ENCODE results near the gene PSMD9.
"Not testable (repeated sequence)": the region's sequence is repeated elsewhere in the genome, so short reads cannot be mapped to it uniquely, and the experiment has no call there.

PSMD9 gene

DNA sequence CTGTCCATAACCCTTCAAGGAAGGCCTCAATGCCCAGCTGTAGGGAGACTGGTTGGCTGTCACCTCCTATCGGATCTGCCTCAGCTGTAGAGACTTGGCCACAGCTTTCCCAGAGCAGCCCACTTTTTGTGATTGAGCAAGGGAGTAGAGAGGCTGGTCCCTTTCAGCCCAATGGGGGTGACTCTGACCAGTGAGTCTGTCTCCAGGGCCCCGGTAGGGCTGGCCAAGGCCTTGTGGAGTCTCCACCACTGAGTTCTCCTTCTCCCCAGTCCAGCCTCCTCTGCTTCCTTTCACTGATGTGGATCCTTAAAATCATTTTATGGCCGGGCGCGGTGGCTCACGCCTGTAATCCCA lies 15.4 kb upstream of the PSMD9 start:
- no peak for DNase-seq (ENCODE audit: low read depth)

DNA sequence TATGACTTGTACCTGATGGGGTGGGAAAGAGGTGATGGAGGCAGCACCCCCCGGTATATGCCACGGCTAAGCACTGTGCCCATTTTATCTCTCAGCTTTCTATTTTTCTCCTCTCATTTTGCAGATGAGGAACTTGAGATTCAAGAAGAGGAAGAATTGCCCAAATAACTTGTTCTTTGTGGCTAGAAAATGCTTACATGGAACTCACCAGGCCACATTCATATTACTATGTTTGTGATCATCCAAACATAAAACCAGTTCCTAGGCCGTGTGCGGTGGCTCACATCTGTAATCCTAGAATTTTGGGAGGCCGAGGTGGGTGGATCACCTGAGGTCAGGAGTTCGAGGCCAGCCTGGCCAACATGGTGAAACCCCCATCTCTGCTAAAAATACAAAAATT lies 14.5 kb upstream of the PSMD9 start:
- DNase-seq (ENCODE audit: low read depth): no peak

DNA sequence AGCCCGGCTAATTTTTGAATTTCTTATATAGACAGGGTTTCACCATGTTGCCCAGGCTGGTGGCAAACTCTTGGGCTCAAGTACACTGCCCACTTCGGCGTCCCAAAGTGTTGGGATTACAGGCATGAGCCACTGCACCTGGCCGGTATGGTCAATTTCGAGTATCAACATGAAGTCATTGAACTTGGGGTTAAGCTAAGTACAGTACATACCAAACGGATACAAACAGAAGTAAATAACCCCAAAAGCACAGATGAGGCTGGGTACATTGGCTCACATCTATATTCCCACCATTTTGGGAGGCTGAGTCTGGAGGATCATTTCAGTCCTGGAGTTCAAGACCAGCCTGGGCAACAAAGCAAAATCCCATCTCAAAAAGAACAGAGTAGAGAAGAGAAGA lies 13.0 kb upstream of the PSMD9 start:
- DNase-seq (ENCODE audit: low read depth): no peak

DNA sequence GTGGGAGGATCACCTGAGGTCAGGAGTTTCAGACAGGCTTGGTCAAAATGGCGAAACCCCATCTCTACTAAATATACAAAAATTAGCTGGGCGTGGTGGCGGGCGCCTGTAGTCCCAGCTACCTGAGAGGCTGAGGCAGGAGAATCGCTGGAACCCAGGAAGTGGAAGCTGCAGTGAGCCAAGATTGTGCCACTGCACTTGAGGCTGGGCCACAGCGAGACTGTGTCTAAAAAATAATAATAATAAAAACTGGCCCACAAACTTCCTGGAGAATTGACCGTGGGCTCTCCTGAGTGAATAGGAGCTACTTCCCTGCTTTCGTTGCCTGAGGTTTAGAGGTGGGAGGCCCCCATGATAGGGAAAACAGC lies 12.5 kb upstream of the PSMD9 start:
- DNase-seq (ENCODE audit: low read depth): not testable (repeated sequence)

DNA sequence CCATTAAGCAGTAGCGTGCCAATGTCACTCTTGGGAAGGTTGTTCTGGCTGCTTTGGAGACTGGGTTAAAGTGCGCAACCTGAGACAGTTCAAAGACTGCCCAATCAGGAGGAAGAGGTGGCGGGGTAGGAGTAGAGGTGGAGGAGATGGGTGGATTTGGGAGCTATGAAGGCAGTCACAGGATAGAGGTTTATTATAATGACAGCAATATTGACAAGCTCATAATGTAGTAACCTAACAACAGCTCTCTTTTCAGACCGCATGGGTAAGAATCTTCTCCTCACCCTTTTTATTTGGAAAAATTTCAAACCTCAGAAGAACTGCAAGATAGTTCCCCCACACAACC lies 5.3 kb upstream of the PSMD9 start:
- no peak for DNase-seq (ENCODE audit: low read depth)

DNA sequence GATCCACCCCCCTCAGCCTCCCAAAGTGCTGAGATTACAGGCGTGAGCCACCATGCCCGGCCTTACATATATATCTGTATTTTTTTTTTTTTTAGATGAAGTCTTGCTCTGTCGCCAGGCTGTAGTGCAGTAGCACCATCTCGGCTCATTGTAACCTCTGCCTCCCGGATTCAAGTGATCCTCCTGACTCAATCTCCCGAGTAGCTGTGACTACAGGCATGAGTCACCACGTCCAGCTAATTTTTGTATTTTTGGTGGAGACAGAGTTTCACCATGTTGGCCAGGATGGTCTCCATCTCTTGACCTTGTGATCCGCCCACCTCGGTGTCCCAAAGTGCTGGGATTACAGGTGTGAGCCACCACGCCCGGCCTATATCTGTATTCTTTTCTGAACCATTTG lies 3.5 kb upstream of the PSMD9 start:
- DNase-seq (ENCODE audit: low read depth): not testable (repeated sequence)

DNA sequence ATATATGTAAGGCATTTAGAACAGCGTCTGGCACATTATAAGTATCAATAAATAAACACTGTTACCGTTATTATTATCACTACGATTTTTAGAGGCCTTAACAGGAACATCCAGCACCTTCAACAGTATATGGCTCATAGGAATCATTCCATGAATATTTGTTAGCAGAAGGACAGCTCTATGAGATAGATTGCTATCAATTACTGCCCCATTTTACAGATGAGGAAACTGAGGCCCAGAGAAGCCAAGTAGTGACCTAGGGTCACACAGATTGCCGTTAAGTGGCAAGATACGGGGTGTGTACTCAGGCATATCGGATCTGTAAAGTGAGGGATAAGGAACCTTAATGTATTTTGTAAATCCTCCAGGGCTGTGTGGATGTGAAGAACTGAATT lies 510 bp upstream of the PSMD9 start:
- DNase-seq (ENCODE audit: low read depth): no peak

DNA sequence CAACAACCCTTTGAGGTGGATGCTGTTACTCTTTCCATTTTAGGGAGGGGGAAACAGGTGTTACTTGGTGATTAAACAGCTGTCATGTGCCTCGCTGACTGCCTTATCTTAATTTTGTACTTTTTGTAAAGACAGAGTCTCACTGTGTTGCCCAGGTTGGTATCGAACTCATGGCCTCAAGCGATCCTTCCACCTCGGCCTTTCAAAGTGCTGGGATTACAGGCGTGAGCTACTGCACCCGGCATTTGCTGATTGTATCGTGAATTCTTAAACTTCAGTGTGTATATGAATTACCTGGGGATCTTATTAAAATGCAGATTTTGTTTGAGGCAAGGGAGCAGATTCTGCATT lies 659 bp downstream of the PSMD9 start:
- no peak for DNase-seq (ENCODE audit: low read depth)

DNA sequence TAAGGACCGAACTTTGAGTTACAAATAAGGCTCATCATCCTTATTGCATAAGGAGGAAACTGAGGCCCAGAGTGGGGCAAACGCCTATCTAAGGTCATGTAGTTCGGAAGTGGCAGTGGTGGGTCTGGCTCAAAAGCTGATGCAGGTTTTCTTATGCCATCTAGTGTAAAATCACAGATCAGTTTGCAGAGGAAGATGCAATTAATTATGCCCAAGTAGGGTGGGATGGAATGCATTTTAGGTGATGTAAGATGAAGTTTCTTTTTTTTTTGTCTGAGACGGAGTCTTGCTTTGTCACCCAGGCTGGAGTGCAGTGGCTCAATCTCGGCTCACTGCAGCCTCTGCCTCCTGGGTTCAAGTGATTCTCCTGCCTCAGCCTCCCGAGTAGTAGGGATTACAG lies 1.1 kb downstream of the PSMD9 start:
- not testable (repeated sequence) for DNase-seq (ENCODE audit: low read depth)

DNA sequence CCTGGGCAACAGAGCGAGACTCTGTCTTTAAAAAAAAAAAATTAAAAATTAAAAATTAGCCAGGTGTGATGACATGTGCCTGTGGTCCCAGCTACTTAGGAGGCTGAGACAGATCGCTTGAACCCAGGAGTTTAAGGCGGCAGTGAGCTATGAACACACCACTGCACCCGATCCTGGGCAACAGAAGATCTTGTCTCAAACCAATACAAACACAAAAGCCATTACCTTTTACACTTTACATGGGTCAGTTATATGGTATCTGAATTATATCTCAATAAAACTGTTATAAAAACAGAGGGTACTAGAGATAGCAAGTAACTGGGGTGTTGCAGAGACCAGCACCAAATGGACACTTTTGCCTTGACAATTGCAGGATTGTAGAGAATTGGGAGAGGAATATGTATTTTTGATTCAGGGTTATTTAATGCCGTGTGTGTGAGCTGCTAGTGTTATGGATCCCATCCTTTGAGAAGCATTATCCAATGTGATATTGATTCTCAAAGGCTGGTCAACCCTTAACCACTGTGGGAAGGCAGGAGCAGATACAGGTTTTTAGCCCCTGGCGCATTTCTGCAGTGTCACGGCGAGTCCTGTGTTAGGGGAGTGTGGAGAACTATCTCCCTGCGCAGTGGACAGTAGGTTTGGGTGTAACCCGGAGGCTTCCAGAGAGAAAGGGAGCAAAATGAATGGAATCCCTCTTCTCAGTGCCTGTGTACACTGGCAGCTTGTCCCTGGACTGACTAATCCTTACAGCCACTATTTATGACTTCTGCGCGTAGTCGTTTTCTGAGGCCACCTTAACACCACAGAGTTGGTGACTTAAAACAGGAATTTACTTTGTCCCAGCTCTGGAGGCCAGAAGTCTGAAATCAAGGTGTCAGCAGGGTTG lies 4.3 kb downstream of the PSMD9 start:
- DNase-seq (ENCODE audit: low read depth): no peak

DNA sequence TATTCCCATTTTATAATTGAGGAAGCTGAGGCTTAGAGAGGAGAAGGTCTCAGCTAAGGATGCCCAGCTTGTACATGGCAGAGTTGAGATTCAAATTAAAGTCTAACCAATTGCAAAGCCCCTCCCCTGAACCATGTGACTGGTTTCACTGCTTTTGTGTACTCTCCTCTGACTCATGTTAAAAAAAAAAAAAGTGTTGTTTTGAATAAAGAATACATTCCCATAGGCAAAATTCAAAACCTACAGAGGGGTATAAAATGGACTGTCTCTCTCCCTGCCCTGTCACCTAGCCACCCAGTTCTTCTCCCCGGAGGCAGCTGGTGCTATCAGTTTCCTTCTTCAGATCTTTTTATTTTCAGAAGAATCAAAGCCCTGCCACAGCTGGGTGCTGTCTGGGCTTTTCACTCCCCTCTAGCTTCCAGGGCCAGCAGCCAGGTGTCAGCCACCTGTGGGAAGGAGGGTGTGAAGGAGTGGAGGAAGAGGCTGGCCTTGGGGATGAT lies 5.4 kb downstream of the PSMD9 start:
- DNase-seq (ENCODE audit: low read depth): no peak

DNA sequence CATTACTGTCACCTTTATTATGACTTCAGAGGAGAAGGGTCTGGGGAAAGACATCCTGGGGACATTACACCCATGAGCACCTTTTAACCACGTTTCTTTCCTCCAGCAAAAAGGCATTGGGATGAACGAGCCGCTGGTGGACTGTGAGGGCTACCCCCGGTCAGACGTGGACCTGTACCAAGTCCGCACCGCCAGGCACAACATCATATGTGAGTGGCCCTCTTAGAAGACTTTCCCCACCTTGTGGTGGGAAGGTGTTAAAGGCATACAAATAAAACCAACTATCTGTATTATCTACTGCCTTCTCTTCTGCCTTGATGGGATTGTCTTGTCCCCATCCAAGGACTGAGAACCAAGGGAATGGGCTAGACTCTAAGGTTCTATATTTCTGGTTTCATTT lies 6.0 kb downstream of the PSMD9 start:
- DNase-seq (ENCODE audit: low read depth): no peak

DNA sequence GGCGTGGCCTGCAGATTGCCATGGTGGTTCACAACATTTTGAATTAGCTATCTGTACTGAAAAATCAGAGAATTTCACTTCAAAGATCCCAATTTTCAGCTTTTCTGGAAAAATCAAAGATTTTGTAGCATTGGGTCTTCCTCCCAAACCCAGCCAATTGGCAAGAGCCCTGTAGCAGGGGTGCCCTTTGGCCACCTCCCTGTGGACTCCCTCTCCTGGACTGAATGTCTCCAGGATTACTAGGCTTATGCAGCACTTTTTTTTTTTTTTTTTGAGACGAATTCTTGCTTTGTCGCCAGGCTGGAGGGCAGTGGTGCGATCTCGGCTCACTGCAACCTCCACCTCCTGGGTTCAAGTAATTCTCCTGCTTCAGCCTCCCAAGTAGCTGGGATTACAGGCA lies 9.7 kb downstream of the PSMD9 start:
- no peak for DNase-seq (ENCODE audit: low read depth)

DNA sequence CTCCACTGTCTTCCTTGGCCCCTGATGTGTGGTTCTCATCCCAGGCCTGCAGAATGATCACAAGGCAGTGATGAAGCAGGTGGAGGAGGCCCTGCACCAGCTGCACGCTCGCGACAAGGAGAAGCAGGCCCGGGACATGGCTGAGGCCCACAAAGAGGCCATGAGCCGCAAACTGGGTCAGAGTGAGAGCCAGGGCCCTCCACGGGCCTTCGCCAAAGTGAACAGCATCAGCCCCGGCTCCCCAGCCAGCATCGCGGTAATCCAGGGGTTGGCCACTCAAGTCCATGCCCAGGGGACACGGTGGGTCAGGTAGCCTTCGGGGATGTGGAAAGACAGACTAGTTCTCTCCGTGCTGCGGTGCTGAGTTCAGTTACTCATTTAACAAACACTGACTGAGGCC lies 11.0 kb downstream of the PSMD9 start:
- DNase-seq (ENCODE audit: low read depth): no peak

DNA sequence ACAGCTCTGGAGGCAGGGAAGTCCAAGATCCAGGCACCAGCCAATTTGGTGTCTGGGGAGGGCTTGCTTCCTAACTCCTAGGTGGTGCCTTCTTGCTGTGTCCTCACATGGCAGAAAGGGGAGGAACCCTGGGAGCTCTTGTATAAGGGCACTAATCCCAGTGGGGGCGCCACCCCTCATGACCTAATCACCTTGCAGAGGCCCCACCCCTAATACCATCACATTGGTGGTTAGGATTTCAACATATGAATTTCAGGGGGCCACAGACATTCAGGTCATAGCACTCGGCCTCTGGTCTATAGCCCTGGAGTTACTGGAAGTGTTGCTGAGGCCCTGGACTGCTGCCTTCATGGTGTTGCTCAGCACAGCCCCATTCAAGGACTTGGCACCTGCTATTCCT lies 14.6 kb downstream of the PSMD9 start:
- no peak for DNase-seq (ENCODE audit: low read depth)

DNA sequence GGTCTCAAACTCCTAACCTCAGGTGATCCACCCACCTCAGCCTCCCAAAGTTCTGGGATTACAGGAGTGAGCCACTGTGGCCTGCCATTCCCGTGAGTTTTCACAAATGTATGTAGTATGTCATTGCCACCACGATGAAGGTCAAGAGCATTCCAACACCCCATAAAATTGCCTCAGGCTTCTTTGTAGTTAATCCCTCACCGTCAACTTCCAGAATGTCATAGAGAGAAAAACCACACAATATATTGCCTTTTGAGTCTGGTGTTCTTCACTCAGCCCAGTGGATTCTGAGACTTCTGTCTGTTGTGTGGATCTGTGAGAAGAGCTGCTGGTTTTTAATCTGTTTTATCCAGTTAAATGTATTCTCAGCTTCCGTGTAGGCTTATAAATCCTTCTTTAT lies 17.2 kb downstream of the PSMD9 start:
- no peak for DNase-seq (ENCODE audit: low read depth)

DNA sequence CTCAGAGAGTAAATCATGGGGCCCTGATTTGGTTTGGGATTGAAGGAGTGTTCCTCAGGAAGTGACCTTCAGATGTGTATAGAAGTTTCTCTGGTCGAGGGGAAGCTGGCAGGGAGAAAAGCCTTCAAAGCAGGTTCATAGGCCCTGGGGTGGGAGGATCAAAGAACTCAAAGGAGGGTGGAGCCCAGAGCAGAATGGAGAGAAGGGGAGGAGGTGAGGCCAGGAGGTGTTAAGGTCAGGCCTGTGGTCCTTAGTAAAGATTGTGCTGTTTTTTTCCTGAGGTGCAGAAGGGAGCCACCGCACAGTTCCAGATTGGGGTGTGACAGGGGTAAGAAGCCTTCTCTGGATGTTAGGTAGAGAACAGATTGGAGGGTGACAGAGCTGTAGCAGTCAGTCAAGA lies 20.1 kb downstream of the PSMD9 start:
- no peak for DNase-seq (ENCODE audit: low read depth)

DNA sequence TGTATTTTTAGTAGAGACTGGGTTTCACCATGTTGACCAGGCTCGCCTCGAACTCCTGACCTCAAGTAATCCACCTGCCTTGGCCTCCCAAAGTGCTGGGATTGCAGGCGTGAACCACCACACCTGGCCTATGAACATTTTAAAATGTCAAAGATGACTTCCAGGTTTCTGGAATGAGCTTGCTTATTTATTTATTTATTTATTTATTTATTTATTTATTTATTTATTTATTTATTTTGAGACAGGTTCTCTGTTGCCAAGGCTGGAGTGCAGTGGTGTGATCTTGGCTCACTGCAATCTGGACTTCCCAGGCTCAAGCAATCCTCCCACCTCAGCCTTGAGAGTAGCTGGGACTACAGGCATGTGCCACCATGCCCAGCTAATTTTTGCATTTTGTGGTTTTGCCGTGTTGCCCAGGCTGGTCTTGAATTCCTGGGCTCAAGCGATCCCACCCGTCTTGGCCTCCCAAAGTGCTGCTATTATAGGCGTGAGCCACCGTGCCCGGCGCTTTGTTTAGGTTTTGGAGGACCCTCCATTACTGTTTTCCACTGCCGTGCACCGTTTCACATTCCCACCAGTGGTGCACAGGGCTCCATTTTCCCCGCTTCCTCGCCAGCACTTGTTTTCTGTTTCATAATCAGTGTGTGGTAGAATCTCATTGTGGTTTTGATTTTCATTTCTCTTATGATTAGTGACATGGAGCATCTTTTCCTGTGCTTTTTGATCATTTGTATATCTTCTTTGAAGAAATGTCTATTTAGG lies 23.4 kb downstream of the PSMD9 start:
- DNase-seq (ENCODE audit: low read depth): peak; percentile 12

DNA sequence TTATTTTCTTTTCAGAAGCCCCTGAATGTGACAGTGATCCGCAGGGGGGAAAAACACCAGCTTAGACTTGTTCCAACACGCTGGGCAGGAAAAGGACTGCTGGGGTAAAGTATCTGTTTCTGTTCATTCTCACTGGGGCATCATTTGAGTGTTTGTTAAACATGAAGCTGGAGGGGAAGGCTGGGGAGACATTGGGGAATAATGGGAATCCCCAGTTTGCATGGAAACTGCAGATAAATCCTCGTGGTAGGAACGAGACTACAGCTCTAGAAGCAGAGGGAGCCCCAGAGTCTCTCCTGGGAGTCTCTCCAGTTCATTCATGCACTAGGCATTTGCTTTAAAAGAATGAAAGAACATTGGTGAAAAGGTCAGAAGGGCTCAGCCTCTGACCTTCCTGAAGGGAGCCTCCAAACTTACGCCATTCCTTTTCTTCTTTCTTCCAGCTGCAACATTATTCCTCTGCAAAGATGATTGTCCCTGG lies 27.3 kb downstream of the PSMD9 start:
- DNase-seq (ENCODE audit: low read depth): no peak

DNA sequence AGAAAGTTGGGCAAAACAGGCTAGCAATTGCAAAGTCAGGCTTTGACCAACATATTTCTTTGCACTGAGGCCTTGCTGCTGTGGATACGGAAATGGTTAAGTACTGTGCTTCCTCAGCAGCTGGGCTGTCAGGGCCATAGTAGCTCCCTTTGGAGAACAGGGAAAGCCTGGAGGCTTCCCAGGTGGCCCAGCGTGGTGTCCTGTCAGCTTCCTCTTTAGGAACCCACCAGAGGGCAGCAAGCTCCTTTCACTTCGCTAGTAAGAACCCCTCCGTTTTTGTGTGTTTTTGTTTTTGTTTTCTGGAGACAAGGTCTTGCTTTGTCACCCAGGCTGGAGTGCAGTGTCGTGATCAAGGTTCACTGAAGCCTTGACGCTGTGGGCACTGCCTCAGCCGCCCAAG lies 28.1 kb downstream of the PSMD9 start:
- no peak for DNase-seq (ENCODE audit: low read depth)

DNA sequence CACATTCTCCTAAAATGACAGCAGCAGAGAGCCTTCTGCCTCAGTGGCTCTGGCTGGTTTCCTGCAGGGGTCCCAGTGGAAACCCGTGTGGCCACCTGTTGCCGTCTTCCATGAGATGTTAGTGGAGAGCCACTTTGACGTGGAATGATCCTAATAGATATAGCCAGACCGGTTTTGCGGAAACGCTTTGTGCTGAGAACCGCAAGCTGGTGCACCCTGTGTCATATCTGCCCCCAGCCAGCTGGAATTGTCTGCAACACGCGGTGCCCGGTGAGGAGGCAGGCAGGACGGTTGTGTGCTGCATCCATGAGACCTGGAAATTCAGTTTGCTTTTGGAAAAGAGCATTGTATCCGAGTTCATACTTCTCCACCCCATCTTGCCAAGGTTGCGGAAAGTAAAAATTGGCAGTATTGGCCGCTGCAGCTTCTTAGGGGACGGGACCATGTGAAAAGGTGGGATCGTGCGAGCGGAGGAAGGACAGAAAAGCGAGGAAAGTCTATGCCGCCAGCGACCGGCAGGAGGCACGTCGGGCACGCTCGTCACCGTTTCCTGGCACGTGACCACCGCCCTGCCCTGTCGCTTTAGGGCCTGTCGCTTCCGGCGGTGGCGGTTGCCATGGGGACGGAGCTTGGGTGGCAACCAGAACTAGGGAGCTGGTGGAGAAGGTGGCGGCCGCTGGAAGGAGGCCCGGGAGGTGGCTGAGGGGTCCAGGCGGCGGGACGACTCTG lies 29.5 kb downstream of the PSMD9 start, which contains the start of gene CFAP251:
Gene CFAP251, plus strand, starts transcription at position 643 of the 729 bp plus-strand sequence. CDS start 2,714 bp downstream, outside the sequence.
- DNase-seq (ENCODE audit: low read depth): peak; percentile 92

DNA sequence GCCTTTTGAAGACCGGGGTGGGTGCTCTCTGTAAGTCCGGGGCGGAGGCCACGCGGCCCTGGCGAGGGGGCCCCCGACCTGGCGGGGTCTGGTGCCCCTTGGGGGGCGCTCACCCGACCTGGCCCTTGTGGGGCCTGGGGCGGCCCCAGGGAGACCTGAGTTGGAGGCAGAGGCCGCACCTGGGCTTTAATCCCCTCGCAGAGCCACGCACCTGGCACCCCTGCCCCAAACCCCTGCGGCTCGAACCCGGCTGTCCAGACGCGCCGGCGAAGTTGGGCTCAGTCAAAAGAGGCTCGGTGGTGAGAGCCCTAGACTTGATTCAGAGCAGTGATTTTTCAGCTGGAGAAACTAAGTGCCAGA lies 30.1 kb downstream of the PSMD9 start:
- no peak for DNase-seq (ENCODE audit: low read depth)

DNA sequence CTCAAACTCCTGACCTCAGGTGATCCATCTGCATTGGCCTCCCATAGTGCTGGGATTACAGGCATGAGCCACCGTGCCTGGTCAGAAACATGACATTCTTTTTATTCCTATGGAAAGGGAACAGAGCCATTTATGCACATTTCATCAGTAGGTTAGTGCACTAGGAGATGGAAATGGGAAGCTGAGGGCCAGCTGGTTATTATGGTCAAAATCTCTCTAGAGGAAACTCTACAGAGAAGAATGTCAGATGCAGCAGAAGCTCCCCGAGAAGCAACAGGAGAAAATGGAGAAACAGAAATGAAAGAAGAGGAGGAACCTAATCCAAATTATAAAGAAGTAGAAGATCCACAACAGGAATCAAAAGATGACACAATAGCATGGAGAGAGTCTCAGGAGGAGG lies 32.5 kb downstream of the PSMD9 start:
- DNase-seq (ENCODE audit: low read depth): no peak
